Activated CD4-positive, alpha-beta memory T cell treated with anti-CD3 and anti-CD28 coated beads for 36 hours (primary cell): ENCODE measurements around the gene PEAR1. TPM values are rescaled to one million over a fixed set of nuclear protein-coding genes. Genes with fewer than 3 reads are reported as not detected.

Source experiments
- CTCF ChIA-PET: fragments of 350-600 bp; sonication (Branson Sonifier 250); formaldehyde crosslinking; loops from one replicate; lab custom pipeline; 2021; ENCODE audit warnings: antibody characterized with exemption, inconsistent platforms; lab: Charles Lee
- POLR2A ChIA-PET: fragments of 350-600 bp; sonication (Branson Sonifier 250); formaldehyde crosslinking; loops from one replicate; lab custom pipeline; 2021; ENCODE audit warnings: antibody characterized with exemption; lab: Charles Lee
- DNase-seq: peaks from one replicate; pipeline ENCODE4 v3.0.0-alpha.2; 2020
- H3K27ac Mint-ChIP-seq: one replicate; pipeline ENCODE4 v1.8.0; 2021; ENCODE audit warnings: mixed read lengths
- H3K27me3 Mint-ChIP-seq: one replicate; pipeline ENCODE4 v1.8.0; 2021; ENCODE audit warnings: mixed read lengths
- H3K36me3 Mint-ChIP-seq: one replicate; pipeline ENCODE4 v1.8.0; 2021; ENCODE audit warnings: mixed read lengths
- H3K4me1 Mint-ChIP-seq: one replicate; pipeline ENCODE4 v1.8.0; 2021; ENCODE audit warnings: low read depth, mixed read lengths
- H3K4me3 Mint-ChIP-seq: one replicate; pipeline ENCODE4 v1.8.0; 2021; ENCODE audit warnings: mild to moderate bottlenecking, mixed read lengths
- H3K9me3 Mint-ChIP-seq: one replicate; pipeline ENCODE4 v1.8.0; 2021; ENCODE audit warnings: mixed read lengths
- intact Hi-C: fragments of 100-400 bp; cut with micrococcal nuclease; formaldehyde crosslinking; loops from one replicate; pipeline ENCODE4 v1.15.1; 2023
- total RNA-seq, 2 experiments: library from RNA; stranded (reverse); gene quantifications; one replicate each; pipeline ENCODE4 v1.2.3, GENCODE V29; 2021

PEAR1 gene
- total RNA-seq, 2 experiments from 2014 or later: not detected

- DNase-seq: no peak
- intact Hi-C loops: no loop called here
- ChIA-PET CTCF (interaction anchor here (1.1 to 4.2 kb wide), 7 partner anchors 10 to 187 kb away, joined by 3 to 19 read pairs (median 4); no protein-coding TSS in a partner anchor), POLR2A (interaction anchor here (1.4 kb wide), 1 partner anchor 13 kb away, joined by 3 read pairs; no protein-coding TSS in a partner anchor)
- Mint-ChIP-seq H3K4me1 (no peaks in the 10 kb centered on the region), H3K36me3 (no peaks in the 10 kb centered on the region), H3K27me3 (peaks cover 26% of the 10 kb centered on the region), H3K4me3 (no peak overlapping the region), H3K9me3 (no peaks in the 10 kb centered on the region), H3K27ac (no peak overlapping the region)
Observed at GRCh38 chr1:156912861-156913808, 19.6 kb downstream of the PEAR1 start.

- Mint-ChIP-seq H3K9me3 (no peaks in the 10 kb centered on the region), H3K27me3 (peaks cover 32% of the 10 kb centered on the region), H3K36me3 (no peaks in the 10 kb centered on the region), H3K4me1 (no peaks in the 10 kb centered on the region), H3K27ac (no peak overlapping the region), H3K4me3 (no peak overlapping the region)
- intact Hi-C loops: no loop called here
- CTCF ChIA-PET: interaction anchor here (1.1 to 1.7 kb wide), 5 partner anchors 9 to 188 kb away, joined by 3 to 6 read pairs (median 3); no protein-coding TSS in a partner anchor
- DNase-seq: no peak
- POLR2A ChIA-PET: interaction anchor here (1.4 kb wide), 1 partner anchor 14 kb away, joined by 3 read pairs; no protein-coding TSS in a partner anchor
Observed at GRCh38 chr1:156913809-156914387, 20.4 kb downstream of the PEAR1 start.

- H3K27ac Mint-ChIP-seq: no peak overlapping the region
- H3K27me3 Mint-ChIP-seq: peaks cover 35% of the 10 kb centered on the region
Observed at GRCh38 chr1:156914440-156914856, 20.9 kb downstream of the PEAR1 start.

GRCh38 chr1:156920233-156921052 is 26.9 kb downstream of the PEAR1 start, which contains the start of gene LRRC71:
Gene LRRC71, plus strand, starts transcription at chr1:156920632. Its CDS starts 172 bp downstream, at chr1:156920804.
- Mint-ChIP-seq H3K27me3 (peaks cover 66% of the 10 kb centered on the region), H3K4me1 (peaks cover 8% of the 10 kb centered on the region), H3K9me3 (no peaks in the 10 kb centered on the region), H3K36me3 (no peaks in the 10 kb centered on the region), H3K27ac (no peak within 1 kb of the TSS), H3K4me3 (no peak within 1 kb of the TSS)
- CTCF ChIA-PET: interaction anchor here (0.6 to 10.3 kb wide), 4 partner anchors 9 to 231 kb away, joined by 3 to 132 read pairs (median 3); partner anchors contain the start of gene PEAR1
- POLR2A ChIA-PET: no interaction called here
- DNase-seq: peak; percentile 79
- intact Hi-C loops: loop anchor here (2.0 kb wide), 1 partner anchor 28 kb away; the partner anchor contains the start of gene PEAR1

More at GRCh38 chr1:156914440-156914856, 20.9 kb downstream of the PEAR1 start:
- ChIA-PET CTCF (interaction anchor here (1.1 to 1.7 kb wide), 3 partner anchors 13 to 189 kb away, joined by 3 to 6 read pairs (median 4); no protein-coding TSS in a partner anchor), POLR2A (no interaction called here)
- intact Hi-C loops: no loop called here
- H3K36me3 Mint-ChIP-seq: no peaks in the 10 kb centered on the region
- DNase-seq: no peak
- no peaks in the 10 kb centered on the region for H3K9me3 Mint-ChIP-seq
- no peaks in the 10 kb centered on the region for H3K4me1 Mint-ChIP-seq
- H3K4me3 Mint-ChIP-seq: no peak overlapping the region

GRCh38 chr1:156921053-156921529 is 27.6 kb downstream of the PEAR1 start:
- no peak overlapping the region for H3K27ac Mint-ChIP-seq

GRCh38 chr1:156922986-156923669 is 29.6 kb downstream of the PEAR1 start:
- DNase-seq: no peak
- intact Hi-C loops: no loop called here
- POLR2A ChIA-PET: no interaction called here
- no peak overlapping the region for H3K4me3 Mint-ChIP-seq
- H3K36me3 Mint-ChIP-seq: no peaks in the 10 kb centered on the region
- H3K9me3 Mint-ChIP-seq: no peaks in the 10 kb centered on the region
- H3K4me1 Mint-ChIP-seq: peaks cover 19% of the 10 kb centered on the region
- CTCF ChIA-PET: interaction anchor here (0.6 to 10.3 kb wide), 10 partner anchors 10 to 263 kb away, joined by 3 to 132 read pairs (median 3); partner anchors contain the start of gene PEAR1
- H3K27me3 Mint-ChIP-seq: peaks cover 76% of the 10 kb centered on the region
- no peak overlapping the region for H3K27ac Mint-ChIP-seq

More at GRCh38 chr1:156921053-156921529, 27.6 kb downstream of the PEAR1 start:
- Mint-ChIP-seq H3K4me3 (no peak overlapping the region), H3K27me3 (peaks cover 69% of the 10 kb centered on the region), H3K36me3 (no peaks in the 10 kb centered on the region), H3K9me3 (no peaks in the 10 kb centered on the region), H3K4me1 (peaks cover 8% of the 10 kb centered on the region)
- DNase-seq: no peak
- intact Hi-C loops: loop anchor here (2.0 kb wide), 1 partner anchor 28 kb away; the partner anchor contains the start of gene PEAR1
- ChIA-PET CTCF (interaction anchor here (0.6 to 10.3 kb wide), 3 partner anchors 12 to 67 kb away, joined by 3 to 132 read pairs (median 4); partner anchors contain the start of gene PEAR1), POLR2A (no interaction called here)

GRCh38 chr1:156923670-156924477 is 30.4 kb downstream of the PEAR1 start:
- intact Hi-C loops: no loop called here
- no peak overlapping the region for H3K27ac Mint-ChIP-seq
- no peak overlapping the region for H3K4me3 Mint-ChIP-seq
- H3K4me1 Mint-ChIP-seq: peaks cover 20% of the 10 kb centered on the region
- POLR2A ChIA-PET: no interaction called here
- no peaks in the 10 kb centered on the region for H3K9me3 Mint-ChIP-seq
- CTCF ChIA-PET: interaction anchor here (1.1 to 10.3 kb wide), 5 partner anchors 13 to 264 kb away, joined by 3 to 132 read pairs (median 4); partner anchors contain the start of gene PEAR1
- H3K36me3 Mint-ChIP-seq: no peaks in the 10 kb centered on the region
- DNase-seq: no peak
- H3K27me3 Mint-ChIP-seq: peaks cover 76% of the 10 kb centered on the region

GRCh38 chr1:156924478-156925153 is 31.1 kb downstream of the PEAR1 start:
- ChIA-PET CTCF (interaction anchor here (1.1 to 10.3 kb wide), 5 partner anchors 13 to 264 kb away, joined by 3 to 132 read pairs (median 4); partner anchors contain the start of gene PEAR1), POLR2A (no interaction called here)
- Mint-ChIP-seq H3K4me1 (peaks cover 20% of the 10 kb centered on the region), H3K36me3 (no peaks in the 10 kb centered on the region), H3K9me3 (no peaks in the 10 kb centered on the region), H3K4me3 (no peak overlapping the region), H3K27me3 (peaks cover 80% of the 10 kb centered on the region), H3K27ac (no peak overlapping the region)
- intact Hi-C loops: loop anchor here (5.0 kb wide), 1 partner anchor 197 kb away; the partner anchor contains the start of genes ISG20L2 and METTL25B
- DNase-seq: no peak

- peaks cover 18% of the 10 kb centered on the region for H3K4me1 Mint-ChIP-seq
- POLR2A ChIA-PET: no interaction called here
- no peaks in the 10 kb centered on the region for H3K9me3 Mint-ChIP-seq
- CTCF ChIA-PET: interaction anchor here (0.8 to 10.3 kb wide), 6 partner anchors 8 to 87 kb away, joined by 3 to 132 read pairs (median 4); partner anchors contain the start of gene PEAR1
- no peak overlapping the region for H3K4me3 Mint-ChIP-seq
- DNase-seq: no peak
- intact Hi-C loops: loop anchor here (5.0 kb wide), 1 partner anchor 198 kb away; the partner anchor contains the start of genes ISG20L2 and METTL25B
- H3K27me3 Mint-ChIP-seq: peaks cover 76% of the 10 kb centered on the region
- no peak overlapping the region for H3K27ac Mint-ChIP-seq
- H3K36me3 Mint-ChIP-seq: no peaks in the 10 kb centered on the region
Observed at GRCh38 chr1:156925154-156926010, 31.9 kb downstream of the PEAR1 start.
